Immature natural killer cell (primary cell): ENCODE results near the gene GRIN3B. TPM values are rescaled to one million over a fixed set of nuclear protein-coding genes. Genes with fewer than 3 reads are reported as not detected.
"Not testable (repeated sequence)": the region's sequence is repeated elsewhere in the genome, so short reads cannot be mapped to it uniquely, and the experiment has no call there.

ENCODE experiments used
- DNase-seq, 3 donors: peaks; one replicate each; pipeline ENCODE4 v3.0.0; 2022; ENCODE audit warnings: mixed read lengths in 1 of 3
- H3K27ac Mint-ChIP-seq, 6 donors: one replicate each; pipeline ENCODE4 v1.8.0; 2020; ENCODE audit warnings: mixed read lengths in 6 of 6, mild to moderate bottlenecking in 5 of 6, inconsistent platforms in 4 of 6, moderate library complexity in 3 of 6
- H3K27me3 Mint-ChIP-seq, 3 donors: one replicate each; pipeline ENCODE4 v1.8.0; 2020 to 2021; ENCODE audit warnings: low read depth in 3 of 3, mild to moderate bottlenecking in 3 of 3, mixed read lengths in 3 of 3, moderate library complexity in 3 of 3, inconsistent platforms in 1 of 3
- H3K36me3 Mint-ChIP-seq, 3 donors: one replicate each; pipeline ENCODE4 v1.8.0; 2020; ENCODE audit warnings: mixed read lengths in 3 of 3, inconsistent platforms in 2 of 3, mild to moderate bottlenecking in 2 of 3
- H3K4me1 Mint-ChIP-seq, 2 donors: one replicate each; pipeline ENCODE4 v1.8.0; 2020; ENCODE audit warnings: inconsistent platforms in 2 of 2, mild to moderate bottlenecking in 2 of 2, mixed read lengths in 2 of 2, moderate library complexity in 1 of 2
- H3K4me3 Mint-ChIP-seq, 5 donors: one replicate each; pipeline ENCODE4 v1.8.0; 2020; ENCODE audit warnings: mild to moderate bottlenecking in 5 of 5, mixed read lengths in 5 of 5, inconsistent platforms in 3 of 5, moderate library complexity in 3 of 5
- H3K9me3 Mint-ChIP-seq, 6 donors: one replicate each; pipeline ENCODE4 v1.8.0; 2020; ENCODE audit warnings: mild to moderate bottlenecking in 6 of 6, mixed read lengths in 6 of 6, inconsistent platforms in 4 of 6, moderate library complexity in 3 of 6
- polyA plus RNA-seq, 3 donors: library from polyadenylated mRNA; unstranded; fragments of 300-500 nt; fragmentation: Illumina TruSeq; gene quantifications; one replicate each; pipeline ENCODE4 v1.2.3, GENCODE V29; 2021

Gene GRIN3B
- not detected for polyA plus RNA-seq

GRCh38 chr19:1000095-1000494, at the start of gene GRIN3B:
TSS of gene GRIN3B (plus strand) at chr19:1000419. CDS start at chr19:1000438, 19 bp downstream.
- peak; percentile 25 to 43 (median 34) for DNase-seq
- H3K27me3 Mint-ChIP-seq, result peaks cover 22 to 25% (median 25%) of the 10 kb centered on the region in 3 donors
- peak within 1 kb of the TSS in 4 of 5 donors; percentile 40 to 51 (median 42) for H3K4me3 Mint-ChIP-seq
- H3K36me3 Mint-ChIP-seq, result no peaks in the 10 kb centered on the region
- H3K4me1 Mint-ChIP-seq, result peaks cover 4 to 14% of the 10 kb centered on the region in 2 donors
- peak within 1 kb of the TSS in 1 of 6 donors; percentile 23 for H3K27ac Mint-ChIP-seq
- H3K9me3 Mint-ChIP-seq, result no peaks in the 10 kb centered on the region

- peak overlapping the region in 2 of 6 donors; percentile 61 to 83 for H3K27ac Mint-ChIP-seq
- H3K27me3 Mint-ChIP-seq, result peaks cover 0 to 1% (median 0%) of the 10 kb centered on the region in 3 donors
- no peaks in the 10 kb centered on the region for H3K9me3 Mint-ChIP-seq
- H3K36me3 Mint-ChIP-seq, result no peaks in the 10 kb centered on the region
- DNase-seq, result no peak
- peaks cover 10 to 12% of the 10 kb centered on the region in 2 donors for H3K4me1 Mint-ChIP-seq
- peak overlapping the region; percentile 30 to 59 (median 33) for H3K4me3 Mint-ChIP-seq
Measured at GRCh38 chr19:952049-952679, 48.1 kb upstream of the GRIN3B start.

- peaks cover 10 to 12% of the 10 kb centered on the region in 2 donors for H3K4me1 Mint-ChIP-seq
- H3K36me3 Mint-ChIP-seq, result no peaks in the 10 kb centered on the region
- peak overlapping the region; percentile 52 to 84 (median 73) for H3K4me3 Mint-ChIP-seq
- H3K27me3 Mint-ChIP-seq, result peaks cover 0 to 1% (median 0%) of the 10 kb centered on the region in 3 donors
- DNase-seq, result peak in 2 of 3 donors; percentile 21 to 35
- H3K27ac Mint-ChIP-seq, result peak overlapping the region in 5 of 6 donors; percentile 56 to 86 (median 76)
- H3K9me3 Mint-ChIP-seq, result no peaks in the 10 kb centered on the region
Measured at GRCh38 chr19:952680-953444, 47.4 kb upstream of the GRIN3B start.

- Mint-ChIP-seq H3K9me3 (no peaks in the 10 kb centered on the region), H3K4me1 (peaks cover 10 to 12% of the 10 kb centered on the region in 2 donors), H3K4me3 (peak overlapping the region; percentile 57 to 75 (median 70)), H3K27me3 (peaks cover 0 to 1% (median 0%) of the 10 kb centered on the region in 3 donors), H3K36me3 (no peaks in the 10 kb centered on the region), H3K27ac (peak overlapping the region in 3 of 6 donors; percentile 36 to 58 (median 45))
- no peak for DNase-seq
Measured at GRCh38 chr19:953445-954271, 46.6 kb upstream of the GRIN3B start.

- peaks cover 10 to 12% of the 10 kb centered on the region in 2 donors for H3K4me1 Mint-ChIP-seq
- no peak for DNase-seq
- no peak overlapping the region for H3K27ac Mint-ChIP-seq
- H3K27me3 Mint-ChIP-seq, result peaks cover 0 to 1% (median 0%) of the 10 kb centered on the region in 3 donors
- H3K36me3 Mint-ChIP-seq, result no peaks in the 10 kb centered on the region
- no peaks in the 10 kb centered on the region for H3K9me3 Mint-ChIP-seq
- no peak overlapping the region for H3K4me3 Mint-ChIP-seq
Measured at GRCh38 chr19:954272-954671, 45.9 kb upstream of the GRIN3B start.

- Mint-ChIP-seq H3K4me1 (peaks cover 10 to 12% of the 10 kb centered on the region in 2 donors), H3K27me3 (peaks cover 0 to 1% (median 0%) of the 10 kb centered on the region in 3 donors), H3K4me3 (no peak overlapping the region), H3K27ac (peak overlapping the region in 1 of 6 donors; percentile 55), H3K36me3 (no peaks in the 10 kb centered on the region), H3K9me3 (no peaks in the 10 kb centered on the region)
- no peak for DNase-seq
Measured at GRCh38 chr19:954672-955494, 45.3 kb upstream of the GRIN3B start.

- no peak overlapping the region for H3K4me3 Mint-ChIP-seq
- H3K4me1 Mint-ChIP-seq, result peaks cover 10 to 12% of the 10 kb centered on the region in 2 donors
- no peak for DNase-seq
- H3K36me3 Mint-ChIP-seq, result no peaks in the 10 kb centered on the region
- no peaks in the 10 kb centered on the region for H3K9me3 Mint-ChIP-seq
- no peak overlapping the region for H3K27ac Mint-ChIP-seq
- H3K27me3 Mint-ChIP-seq, result peaks cover 0 to 1% (median 0%) of the 10 kb centered on the region in 3 donors
Measured at GRCh38 chr19:955803-956765, 44.1 kb upstream of the GRIN3B start.

GRCh38 chr19:956766-957440, 43.3 kb upstream of the GRIN3B start:
- DNase-seq, result no peak
- no peaks in the 10 kb centered on the region for H3K9me3 Mint-ChIP-seq
- no peak overlapping the region for H3K4me3 Mint-ChIP-seq
- no peaks in the 10 kb centered on the region for H3K36me3 Mint-ChIP-seq
- peaks cover 10% of the 10 kb centered on the region in 2 donors for H3K4me1 Mint-ChIP-seq
- H3K27me3 Mint-ChIP-seq, result peaks cover 0 to 1% (median 0%) of the 10 kb centered on the region in 3 donors
- no peak overlapping the region for H3K27ac Mint-ChIP-seq

- DNase-seq, H3K4me3 Mint-ChIP-seq, H3K27ac Mint-ChIP-seq, H3K9me3 Mint-ChIP-seq, H3K4me1 Mint-ChIP-seq, H3K36me3 Mint-ChIP-seq, H3K27me3 Mint-ChIP-seq: not testable (repeated sequence)
Measured at GRCh38 chr19:957578-957977, 42.6 kb upstream of the GRIN3B start.

GRCh38 chr19:958967-959855, 41.0 kb upstream of the GRIN3B start:
- no peak for DNase-seq
- Mint-ChIP-seq H3K4me3 (no peak overlapping the region), H3K36me3 (no peaks in the 10 kb centered on the region), H3K4me1 (no peaks in the 10 kb centered on the region), H3K27me3 (peaks cover 0 to 1% (median 0%) of the 10 kb centered on the region in 3 donors), H3K27ac (no peak overlapping the region), H3K9me3 (no peaks in the 10 kb centered on the region)

GRCh38 chr19:960020-960419, 40.2 kb upstream of the GRIN3B start:
- no peak for DNase-seq
- H3K36me3 Mint-ChIP-seq, result peaks cover 1% of the 10 kb centered on the region in 3 donors
- H3K27me3 Mint-ChIP-seq, result no peaks in the 10 kb centered on the region
- H3K4me3 Mint-ChIP-seq, result no peak overlapping the region
- H3K27ac Mint-ChIP-seq, result no peak overlapping the region
- H3K4me1 Mint-ChIP-seq, result no peaks in the 10 kb centered on the region
- no peaks in the 10 kb centered on the region for H3K9me3 Mint-ChIP-seq
